Measurements from ENCODE around the gene DICER1. TPM values are rescaled to one million over a fixed set of nuclear protein-coding genes. Genes with fewer than 3 reads are reported as not detected.
A peak's percentile ranks its signal among the peaks of the same experiment; 100 is the strongest.

DICER1 gene
- total RNA-seq, 1 donor from 2014 or later, result 71.1 TPM

DNA sequence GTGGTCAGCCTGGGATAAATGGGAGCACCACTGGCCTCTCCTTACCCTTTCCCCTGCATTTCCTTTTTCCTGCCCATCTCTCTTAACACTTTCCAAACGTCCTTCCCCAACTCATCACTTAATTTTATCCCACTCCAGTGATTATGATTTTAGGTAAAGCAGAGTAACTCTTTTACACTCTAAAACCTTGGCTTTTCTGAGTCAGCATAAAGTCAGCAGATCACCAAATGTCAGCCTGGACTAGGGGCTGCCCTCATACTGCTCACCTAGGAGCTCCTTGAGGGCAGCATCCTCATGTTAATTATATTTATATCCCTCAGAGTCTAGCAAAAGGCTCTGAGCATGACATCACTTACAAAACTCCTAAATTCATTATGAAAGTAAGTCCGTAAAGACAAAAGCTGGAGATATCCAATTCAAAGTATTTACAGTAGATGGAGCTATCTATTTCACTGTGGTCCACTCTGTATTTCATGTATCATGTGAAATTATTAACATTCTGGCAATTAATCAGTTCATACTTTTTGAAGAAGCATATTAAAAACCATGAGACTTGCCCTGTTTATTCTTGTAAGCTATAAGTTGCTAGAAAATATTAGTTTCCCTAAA is 17.0 kb upstream of the DICER1 start:
- Histone ChIP-seq H3K4me1 (no peaks in the 10 kb centered on the region), H3K27ac (no peak overlapping the region), H3K27me3 (no peaks in the 10 kb centered on the region), H3K4me3 (no peak overlapping the region), H3K9me3 (no peaks in the 10 kb centered on the region), H3K36me3 (no peaks in the 10 kb centered on the region)
- intact Hi-C loops (cut with DNase I), result no loop called here
- ATAC-seq, result no peak
- no peak for DNase-seq
- TF ChIP-seq, protein P1, sequence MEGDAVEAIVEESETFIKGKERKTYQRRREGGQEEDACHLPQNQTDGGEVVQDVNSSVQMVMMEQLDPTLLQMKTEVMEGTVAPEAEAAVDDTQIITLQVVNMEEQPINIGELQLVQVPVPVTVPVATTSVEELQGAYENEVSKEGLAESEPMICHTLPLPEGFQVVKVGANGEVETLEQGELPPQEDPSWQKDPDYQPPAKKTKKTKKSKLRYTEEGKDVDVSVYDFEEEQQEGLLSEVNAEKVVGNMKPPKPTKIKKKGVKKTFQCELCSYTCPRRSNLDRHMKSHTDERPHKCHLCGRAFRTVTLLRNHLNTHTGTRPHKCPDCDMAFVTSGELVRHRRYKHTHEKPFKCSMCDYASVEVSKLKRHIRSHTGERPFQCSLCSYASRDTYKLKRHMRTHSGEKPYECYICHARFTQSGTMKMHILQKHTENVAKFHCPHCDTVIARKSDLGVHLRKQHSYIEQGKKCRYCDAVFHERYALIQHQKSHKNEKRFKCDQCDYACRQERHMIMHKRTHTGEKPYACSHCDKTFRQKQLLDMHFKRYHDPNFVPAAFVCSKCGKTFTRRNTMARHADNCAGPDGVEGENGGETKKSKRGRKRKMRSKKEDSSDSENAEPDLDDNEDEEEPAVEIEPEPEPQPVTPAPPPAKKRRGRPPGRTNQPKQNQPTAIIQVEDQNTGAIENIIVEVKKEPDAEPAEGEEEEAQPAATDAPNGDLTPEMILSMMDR (IDR thresholded peaks at IDR 0.05), result peak; percentile 34

DNA sequence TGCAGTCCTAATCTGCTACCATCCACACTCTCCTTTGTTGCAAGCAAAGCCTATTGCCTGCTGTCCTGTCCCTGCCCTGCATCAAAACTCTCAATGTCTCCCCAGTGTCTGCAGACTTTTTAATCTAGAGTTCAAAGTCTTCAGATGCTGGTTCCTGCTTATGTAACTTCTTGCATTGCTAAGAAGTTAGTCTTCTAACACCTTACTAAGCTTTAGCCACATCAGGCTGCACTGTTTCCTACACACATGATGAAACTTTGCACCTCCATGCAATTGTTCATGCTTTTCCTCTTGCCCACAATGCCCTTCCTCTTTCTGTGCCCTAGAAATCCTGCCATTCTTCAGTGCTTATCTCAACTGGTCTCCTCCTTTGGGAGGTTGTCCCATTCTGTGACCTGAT is 16.2 kb upstream of the DICER1 start:
- H3K4me1 ChIP-seq, result no peaks in the 10 kb centered on the region
- H3K27ac ChIP-seq, result no peak overlapping the region
- TF ChIP-seq, protein P1 (IDR thresholded peaks at IDR 0.05), result no peak
- no peak for DNase-seq
- H3K9me3 ChIP-seq, result no peaks in the 10 kb centered on the region
- ATAC-seq, result peak; percentile 46
- no peaks in the 10 kb centered on the region for H3K27me3 ChIP-seq
- H3K36me3 ChIP-seq, result no peaks in the 10 kb centered on the region
- intact Hi-C loops (cut with DNase I), result no loop called here
- H3K4me3 ChIP-seq, result no peak overlapping the region

GRCh38 chr14:95167177-95167576 is 9.8 kb upstream of the DICER1 start:
- intact Hi-C loops (cut with DNase I), result no loop called here
- Histone ChIP-seq H3K27me3 (no peaks in the 10 kb centered on the region), H3K27ac (no peak overlapping the region), H3K4me3 (no peak overlapping the region), H3K36me3 (no peaks in the 10 kb centered on the region), H3K9me3 (no peaks in the 10 kb centered on the region), H3K4me1 (peaks cover 4% of the 10 kb centered on the region)
- no peak for ATAC-seq
- TF ChIP-seq, protein P1 (IDR thresholded peaks at IDR 0.05), result no peak
- DNase-seq, result no peak

- TF ChIP-seq, protein P1 (IDR thresholded peaks at IDR 0.05), result no peak
- intact Hi-C loops (cut with DNase I), result no loop called here
Observed at GRCh38 chr14:95165517-95165916, 8.2 kb upstream of the DICER1 start.

DNA sequence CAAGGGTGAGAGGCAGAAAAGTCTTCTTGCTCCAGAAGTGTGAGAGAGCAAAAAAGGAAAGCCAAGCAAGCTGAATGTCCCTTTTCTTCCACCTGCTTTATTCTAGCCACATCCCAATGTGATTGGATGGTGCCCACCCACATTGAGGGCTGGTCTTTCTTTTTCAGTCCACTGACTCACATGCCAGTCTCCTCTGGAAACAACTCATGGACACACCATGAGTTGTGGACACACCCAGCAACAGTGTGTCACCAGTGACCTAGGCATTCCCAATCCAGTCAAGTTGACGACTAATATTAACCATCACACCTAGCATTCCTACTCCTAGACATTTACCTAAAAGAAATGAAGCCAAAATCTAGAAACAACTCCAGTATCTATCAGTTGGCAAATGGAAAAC is 7.2 kb upstream of the DICER1 start:
- TF ChIP-seq, protein P1 (IDR thresholded peaks at IDR 0.05), result no peak
- Histone ChIP-seq H3K4me3 (no peak overlapping the region), H3K9me3 (no peaks in the 10 kb centered on the region), H3K27me3 (no peaks in the 10 kb centered on the region), H3K36me3 (no peaks in the 10 kb centered on the region), H3K27ac (no peak overlapping the region), H3K4me1 (peaks cover 4% of the 10 kb centered on the region)
- ATAC-seq (no peak), DNase-seq (no peak)
- intact Hi-C loops (cut with DNase I), result no loop called here

More at GRCh38 chr14:95165517-95165916, 8.2 kb upstream of the DICER1 start:
- no peak overlapping the region for H3K27ac ChIP-seq
- no peaks in the 10 kb centered on the region for H3K36me3 ChIP-seq
- H3K4me3 ChIP-seq, result no peak overlapping the region
- ATAC-seq (no peak), DNase-seq (no peak)
- no peaks in the 10 kb centered on the region for H3K9me3 ChIP-seq
- no peaks in the 10 kb centered on the region for H3K27me3 ChIP-seq
- peaks cover 4% of the 10 kb centered on the region for H3K4me1 ChIP-seq

DNA sequence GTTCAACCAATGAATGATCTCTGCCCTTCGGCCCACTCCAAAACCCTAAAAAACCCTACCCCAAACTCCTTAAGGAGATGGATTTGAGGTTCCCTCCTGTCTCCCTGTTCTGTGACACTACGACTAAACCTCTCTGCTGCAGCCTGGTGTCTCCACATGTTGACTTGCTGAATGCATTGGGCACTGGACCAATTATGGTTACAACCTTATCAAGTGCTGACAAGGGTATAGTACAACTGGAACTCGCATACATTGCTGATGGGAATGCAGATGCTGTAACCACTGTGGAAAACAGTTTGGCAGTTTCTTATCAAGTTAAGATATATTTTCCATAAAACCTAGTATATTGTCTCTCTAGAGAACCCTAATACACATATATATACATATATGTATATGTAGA is 6.3 kb upstream of the DICER1 start:
- Histone ChIP-seq H3K36me3 (no peaks in the 10 kb centered on the region), H3K4me1 (peaks cover 4% of the 10 kb centered on the region), H3K9me3 (no peaks in the 10 kb centered on the region), H3K27ac (no peak overlapping the region), H3K4me3 (no peak overlapping the region), H3K27me3 (no peaks in the 10 kb centered on the region)
- TF ChIP-seq, protein P1 (IDR thresholded peaks at IDR 0.05), result no peak
- intact Hi-C loops (cut with DNase I), result no loop called here
- ATAC-seq, result no peak
- no peak for DNase-seq

Data from upper lobe of right lung (tissue), 1 donor.